B cell (primary cell): ENCODE data around the gene TMEM235. TPM values are rescaled to one million over a fixed set of nuclear protein-coding genes. Genes with fewer than 3 reads are reported as not detected.

Experiments
- ATAC-seq: fragments of 200-7000 bp; cut with Tn5 transposase; one replicate; pipeline ENCODE4 v1.10.0; 2021; ENCODE audit warnings: low read depth, mild to moderate bottlenecking, moderate number of reproducible peaks, moderate library complexity
- CTCF ChIA-PET: fragments of 350-600 bp; sonication (Branson Sonifier 250); formaldehyde crosslinking; loops from one replicate; lab custom pipeline; 2021; ENCODE audit warnings: antibody characterized with exemption, inconsistent platforms; lab: Charles Lee
- POLR2A ChIA-PET: fragments of 350-600 bp; sonication (Branson Sonifier 250); formaldehyde crosslinking; loops from one replicate; lab custom pipeline; 2021; ENCODE audit warnings: antibody characterized with exemption; lab: Charles Lee
- DNase-seq: peaks from one replicate; pipeline ENCODE4 v3.0.0; 2013
- H2AFZ ChIP-seq: 2 replicates; pipeline ENCODE4 v1.6.1; 2012; ENCODE audit warnings: mild to moderate bottlenecking, low read depth, low read length; ENCODE audit not compliant: insufficient read depth, poor library complexity, severe bottlenecking
- H3K27ac ChIP-seq, 2 donors: 1 replicate in 1 of 2; 2 replicates in 1 of 2; pipeline ENCODE4 v1.5.1; 2012 to 2013; ENCODE audit warnings: low read length in 2 of 2, mild to moderate bottlenecking in 2 of 2, moderate library complexity in 1 of 2
- H3K27me3 ChIP-seq, 4 experiments: fragments of 200-600 bp in 1 of 4; sonication (generic) in 1 of 4; replicated peaks in 1 of 4; 1 replicate in 2 of 4; 2 replicates in 2 of 4; pipeline versions ENCODE4 v1.6.1 to v1.7.0; 2013 to 2016; ENCODE audit warnings: low read length in 3 of 4, mild to moderate bottlenecking in 2 of 4, mixed read lengths in 1 of 4, moderate library complexity in 1 of 4; ENCODE audit not compliant: insufficient read depth in 4 of 4, control insufficient read depth in 3 of 4; ENCODE audit errors: control extremely low read depth in 1 of 4
- H3K36me3 ChIP-seq, 2 experiments: replicated peaks in 1 of 2; 1 replicate in 1 of 2; 2 replicates in 1 of 2; pipeline versions ENCODE4 v1.6.1 to v1.7.1; 2013; ENCODE audit warnings: low read length in 1 of 2; ENCODE audit not compliant: insufficient read depth in 2 of 2, control insufficient read depth in 1 of 2; ENCODE audit errors: control extremely low read depth in 1 of 2, extremely low read depth in 1 of 2
- H3K4me1 ChIP-seq, 2 donors: fragments of 200-600 bp in 1 of 2; sonication (generic) in 1 of 2; 1 replicate in 1 of 2; 2 replicates in 1 of 2; pipeline versions ENCODE4 v1.5.1 to v1.6.1; 2013 to 2017; ENCODE audit warnings: low read length in 2 of 2; ENCODE audit not compliant: control insufficient read depth in 2 of 2, insufficient read depth in 2 of 2
- H3K4me2 ChIP-seq: replicated peaks from 2 replicates; pipeline ENCODE3; 2012; ENCODE audit warnings: mild to moderate bottlenecking, low read depth, low read length; ENCODE audit not compliant: poor library complexity, severe bottlenecking
- H3K4me3 ChIP-seq, 5 experiments: fragments of 200-600 bp in 1 of 5; sonication (generic) in 1 of 5; 1 replicate in 3 of 5; 2 replicates in 2 of 5; pipeline versions ENCODE4 v1.5.1 to v1.7.0; 2011 to 2016; ENCODE audit warnings: low read length in 4 of 5, mild to moderate bottlenecking in 4 of 5, low read depth in 2 of 5, control low read depth in 1 of 5, moderate library complexity in 1 of 5; ENCODE audit not compliant: insufficient read depth in 1 of 5; ENCODE audit errors: control extremely low read depth in 1 of 5, extremely low read depth in 1 of 5
- H3K79me2 ChIP-seq: fragments of 200-600 bp; sonication (generic); one replicate; pipeline ENCODE4 v1.6.0; 2016; ENCODE audit warnings: low read length; ENCODE audit not compliant: control insufficient read depth, insufficient read depth
- H3K9ac ChIP-seq: fragments of 200-600 bp; sonication (generic); 2 replicates; pipeline ENCODE4 v1.6.1; 2017; ENCODE audit warnings: mild to moderate bottlenecking, low read length, moderate library complexity
- H3K9me3 ChIP-seq, 3 donors: one replicate each; pipeline versions ENCODE4 v1.6.1 to v1.7.1; 2013; ENCODE audit warnings: low read length in 2 of 3; ENCODE audit not compliant: control insufficient read depth in 2 of 3, insufficient read depth in 1 of 3; ENCODE audit errors: control extremely low read depth in 1 of 3
- H4K20me1 ChIP-seq: 2 replicates; pipeline ENCODE4 v1.6.0; 2012; ENCODE audit warnings: mild to moderate bottlenecking, low read length; ENCODE audit not compliant: insufficient read depth, control insufficient read depth, poor library complexity, severe bottlenecking
- H3K27ac Mint-ChIP-seq: one replicate; pipeline ENCODE4 v1.8.0; 2021; ENCODE audit warnings: mixed read lengths
- H3K27me3 Mint-ChIP-seq: one replicate; pipeline ENCODE4 v1.8.0; 2021; ENCODE audit warnings: mixed read lengths
- H3K4me1 Mint-ChIP-seq: one replicate; pipeline ENCODE4 v1.8.0; 2021; ENCODE audit warnings: mixed read lengths
- H3K4me3 Mint-ChIP-seq: one replicate; pipeline ENCODE4 v1.8.0; 2021; ENCODE audit warnings: mixed read lengths
- H3K9me3 Mint-ChIP-seq: one replicate; pipeline ENCODE4 v1.8.0; 2022; ENCODE audit warnings: mixed read lengths; ENCODE audit not compliant: insufficient read depth
- CTCF ChIP-seq: fragments of 200-600 bp; IDR thresholded peaks from one replicate; pipeline ENCODE4 v1.8.0; 2022; ENCODE audit warnings: antibody characterized with exemption, mild to moderate bottlenecking
- EZH2 ChIP-seq: IDR thresholded peaks from 2 replicates; pipeline ENCODE4 v1.6.1; 2012; ENCODE audit warnings: borderline replicate concordance, low read depth, mild to moderate bottlenecking, moderate library complexity, low read length; ENCODE audit not compliant: insufficient read depth, poor library complexity, severe bottlenecking
- WGBS: methylation state at CpG from one replicate; pipeline ENCODE4 v1.1.5; 2013; ENCODE audit warnings: missing lambda C conversion rate; ENCODE audit not compliant: insufficient coverage; 5-methylcytosine and 5-hydroxymethylcytosine counted together
- intact Hi-C: fragments of 100-400 bp; cut with micrococcal nuclease; formaldehyde crosslinking; loops from one replicate; pipeline ENCODE4 v1.10.0; 2022
- polyA plus RNA-seq: library from polyadenylated mRNA; depleted of rRNA; stranded (reverse); fragments of >200 nt; gene quantifications from 2 replicates; pipeline ENCODE4 v1.2.3, GENCODE V29; 2012
- total RNA-seq, 2 donors: library from RNA; stranded (reverse); fragments of 120-200 nt in 1 of 2; gene quantifications; 1 replicate in 1 of 2; 2 replicates in 1 of 2; pipeline versions ENCODE4 v1.2.3 to v1.2.4, GENCODE V29; 2013 to 2022

The TMEM235 gene
- total and polyA plus RNA-seq, 2 donors (not counting 1 experiment from before 2014, with no cell fraction given): not detected

- Histone ChIP-seq H3K9ac (no peak overlapping the region), H3K79me2 (no peaks in the 10 kb centered on the region), H3K4me2 (no peak overlapping the region), H3K4me3 (no peak overlapping the region), H3K9me3 (peaks cover 0 to 14% (median 0%) of the 10 kb centered on the region in 3 donors), H4K20me1 (no peaks in the 10 kb centered on the region), H2AFZ (no peak overlapping the region), H3K36me3 (no peaks in the 10 kb centered on the region), H3K27ac (no peak overlapping the region), H3K4me1 (peaks cover 21 to 23% of the 10 kb centered on the region in 2 donors), H3K27me3 (peaks cover 0 to 50% (median 21%) of the 10 kb centered on the region in 4 experiments)
- H3K9me3 Mint-ChIP-seq: no peaks in the 10 kb centered on the region
- no peak overlapping the region for H3K27ac Mint-ChIP-seq
- H3K4me3 Mint-ChIP-seq: no peak overlapping the region
- H3K4me1 Mint-ChIP-seq: peaks cover 10% of the 10 kb centered on the region
- 46% methylated on average over 9 of the region's 10 CpGs for WGBS
- DNase-seq (no peak), ATAC-seq (no peak)
- POLR2A ChIA-PET: no interaction called here
- H3K27me3 Mint-ChIP-seq: peaks cover 12% of the 10 kb centered on the region
- CTCF ChIA-PET: no interaction called here
- TF ChIP-seq CTCF (no peak), EZH2 (no peak)
- intact Hi-C loops: no loop called here
Measured at GRCh38 chr17:78227455-78227916, 3.9 kb upstream of the TMEM235 start.

GRCh38 chr17:78228176-78228575 lies 3.3 kb upstream of the TMEM235 start:
- H2AFZ ChIP-seq: no peak overlapping the region
- ChIA-PET POLR2A (no interaction called here), CTCF (interaction anchor here (0.6 kb wide), 1 partner anchor 112 kb away, joined by 3 read pairs; no protein-coding TSS in a partner anchor)
- no peak overlapping the region for H3K9ac ChIP-seq
- no peak overlapping the region for H3K4me2 ChIP-seq
- peaks cover 15% of the 10 kb centered on the region for H3K4me1 Mint-ChIP-seq
- H3K4me3 ChIP-seq: no peak overlapping the region
- TF ChIP-seq EZH2 (no peak), CTCF (no peak)
- H3K9me3 ChIP-seq: peaks cover 0 to 14% (median 0%) of the 10 kb centered on the region in 3 donors
- H3K27me3 Mint-ChIP-seq: peaks cover 18% of the 10 kb centered on the region
- ATAC-seq (no peak), DNase-seq (no peak)
- no peaks in the 10 kb centered on the region for H3K79me2 ChIP-seq
- peaks cover 0 to 57% (median 24%) of the 10 kb centered on the region in 4 experiments for H3K27me3 ChIP-seq
- H3K27ac ChIP-seq: no peak overlapping the region
- H3K27ac Mint-ChIP-seq: no peak overlapping the region
- no peaks in the 10 kb centered on the region for H3K36me3 ChIP-seq
- H4K20me1 ChIP-seq: no peaks in the 10 kb centered on the region
- no peaks in the 10 kb centered on the region for H3K9me3 Mint-ChIP-seq
- intact Hi-C loops: no loop called here
- H3K4me3 Mint-ChIP-seq: no peak overlapping the region
- peaks cover 22 to 25% of the 10 kb centered on the region in 2 donors for H3K4me1 ChIP-seq
- WGBS: 44% methylated on average over 3 of the region's 4 CpGs
